ENCODE measurements around the gene RGS17. TPM values are rescaled to one million over a fixed set of nuclear protein-coding genes. Genes with fewer than 3 reads are reported as not detected.
"Not testable (repeated sequence)": the region's sequence is repeated elsewhere in the genome, so short reads cannot be mapped to it uniquely, and the experiment has no call there.

RGS17 gene
- total RNA-seq, 2 donors from 2014 or later = 0.26 to 0.45 TPM

DNA sequence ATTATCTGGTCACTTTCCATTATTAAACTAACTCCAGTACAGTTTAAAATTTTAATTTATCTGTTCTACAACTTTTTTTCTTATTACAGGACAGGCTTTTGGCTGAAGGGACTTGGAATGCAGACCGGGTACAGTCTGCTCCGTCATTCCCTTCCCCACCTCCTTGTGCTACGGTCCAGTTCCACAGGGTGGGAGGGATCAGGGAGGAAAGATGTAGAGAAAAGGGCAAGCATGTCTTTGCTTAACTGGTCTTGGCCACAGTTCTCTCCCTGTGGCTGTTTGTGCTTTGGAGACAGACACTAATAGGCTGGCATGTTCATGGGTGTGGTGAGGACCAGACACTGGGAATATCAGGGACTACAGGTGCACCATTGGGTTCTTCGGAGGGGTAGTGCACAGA lies 12.1 kb upstream of the RGS17 start:
- Mint-ChIP-seq H3K36me3 (no peaks in the 10 kb centered on the region), H3K9me3 (no peaks in the 10 kb centered on the region), H3K4me3 (no peak overlapping the region), H3K4me1 (ENCODE audit: low read depth in 2 of 2) (no peaks in the 10 kb centered on the region), H3K27ac (no peak overlapping the region), H3K27me3 (peaks cover 7 to 12% of the 10 kb centered on the region in 2 donors)
- ATAC-seq = no peak
- no peak for DNase-seq (ENCODE audit: low spot score)

- Mint-ChIP-seq H3K4me3 (no peak overlapping the region), H3K9me3 (no peaks in the 10 kb centered on the region), H3K36me3 (no peaks in the 10 kb centered on the region), H3K27me3 (peaks cover 6 to 7% of the 10 kb centered on the region in 2 donors), H3K4me1 (ENCODE audit: low read depth in 2 of 2) (peaks cover 7 to 10% of the 10 kb centered on the region in 2 donors), H3K27ac (no peak overlapping the region)
- DNase-seq (ENCODE audit: low spot score) (no peak), ATAC-seq (no peak)
These were observed 9.2 kb upstream of the RGS17 start for GRCh38 chr6:153140299-153140698.

DNA sequence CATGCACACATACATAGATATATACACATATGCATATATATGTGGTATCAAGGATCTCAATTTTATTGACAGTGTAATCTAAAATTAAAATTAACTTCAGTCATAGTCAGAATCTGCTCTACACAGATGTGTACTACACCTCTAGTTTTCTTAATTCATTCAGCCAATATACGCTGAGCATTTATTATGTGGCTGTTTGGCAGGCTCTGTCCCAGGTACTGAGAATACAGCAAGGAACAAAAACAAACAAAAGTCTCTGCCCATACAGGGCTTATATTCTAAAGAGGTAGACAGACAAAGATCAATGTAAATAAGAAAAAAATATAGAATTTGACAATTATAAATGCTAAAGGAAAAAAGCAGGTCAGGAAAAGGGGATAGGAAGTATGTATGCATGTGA lies 7.8 kb upstream of the RGS17 start:
- Mint-ChIP-seq H3K9me3 (no peaks in the 10 kb centered on the region), H3K27ac (no peak overlapping the region)
- no peak for DNase-seq (ENCODE audit: low spot score)

DNA sequence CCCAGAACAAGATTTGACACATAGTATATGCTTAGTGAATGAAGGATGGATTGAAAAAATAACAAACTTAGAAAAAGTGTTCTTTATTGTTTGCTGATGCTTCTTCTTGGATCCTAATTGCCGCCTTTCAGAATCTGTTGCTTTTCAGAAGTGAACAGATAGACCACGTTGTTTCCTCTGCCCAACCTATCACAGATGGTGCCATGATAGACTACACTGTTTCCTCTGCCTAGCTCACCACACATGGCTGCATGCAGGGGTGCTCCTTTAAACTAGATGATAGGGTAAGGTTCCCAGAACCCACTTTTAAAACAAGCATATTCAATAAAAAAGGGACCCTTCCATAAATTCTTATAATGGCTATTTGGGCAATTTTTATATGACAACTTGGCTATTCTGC lies 4.6 kb upstream of the RGS17 start:
- Mint-ChIP-seq H3K27me3 (peaks cover 0 to under 1% of the 10 kb centered on the region in 2 donors), H3K27ac (peak overlapping the region in 1 of 2 donors; percentile 26), H3K9me3 (no peaks in the 10 kb centered on the region), H3K36me3 (no peaks in the 10 kb centered on the region), H3K4me1 (ENCODE audit: low read depth in 2 of 2) (peaks cover 15 to 30% of the 10 kb centered on the region in 2 donors), H3K4me3 (peak overlapping the region; percentile 1)
- ATAC-seq (no peak), DNase-seq (ENCODE audit: low spot score) (no peak)

More for the DNA sequence above, 7.8 kb upstream of the RGS17 start:
- no peak overlapping the region for H3K4me3 Mint-ChIP-seq
- peaks cover 15 to 18% of the 10 kb centered on the region in 2 donors for H3K4me1 Mint-ChIP-seq (ENCODE audit: low read depth in 2 of 2)
- no peaks in the 10 kb centered on the region for H3K36me3 Mint-ChIP-seq
- no peak for ATAC-seq
- H3K27me3 Mint-ChIP-seq = no peaks in the 10 kb centered on the region

GRCh38 chr6:153133667-153134066 lies 2.6 kb upstream of the RGS17 start:
- not testable (repeated sequence) for ATAC-seq; H3K4me3 Mint-ChIP-seq; H3K9me3 Mint-ChIP-seq; H3K27ac Mint-ChIP-seq; DNase-seq (ENCODE audit: low spot score); H3K36me3 Mint-ChIP-seq
- Mint-ChIP-seq H3K27me3 (peaks cover 7 to 19% of the 10 kb centered on the region in 2 donors), H3K4me1 (ENCODE audit: low read depth in 2 of 2) (peaks cover 25 to 38% of the 10 kb centered on the region in 2 donors)

DNA sequence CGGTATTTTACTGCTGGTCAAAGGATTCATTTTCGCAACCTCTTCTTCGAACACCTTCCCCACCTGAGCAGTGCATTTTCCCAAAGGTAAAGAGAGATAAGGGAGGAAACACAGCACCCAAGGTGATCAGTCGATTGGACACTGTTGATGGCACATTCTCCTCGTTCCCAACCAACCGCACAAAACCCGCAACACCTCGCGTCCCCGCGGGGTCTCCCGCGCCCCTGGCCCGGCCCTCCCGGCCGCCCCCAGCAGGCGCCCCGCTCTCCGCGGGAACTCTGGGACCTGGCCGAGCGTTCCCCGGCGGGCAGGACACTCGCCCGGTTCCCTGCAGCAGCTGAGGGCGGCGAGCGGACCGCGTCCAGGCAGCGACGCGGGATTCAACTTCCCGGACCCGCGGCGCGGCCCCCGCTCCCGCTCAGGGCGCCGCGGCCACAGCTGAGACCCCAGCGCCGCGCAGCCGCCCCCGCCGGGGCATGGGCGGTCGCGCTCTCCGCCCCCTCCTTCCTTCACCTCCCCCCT lies 506 bp downstream of the RGS17 start:
- ATAC-seq (peak; percentile 19 to 41), DNase-seq (ENCODE audit: low spot score) (no peak)
- Mint-ChIP-seq H3K27me3 (peaks cover 10 to 35% of the 10 kb centered on the region in 2 donors), H3K27ac (peak overlapping the region in 1 of 2 donors; percentile 62), H3K36me3 (no peaks in the 10 kb centered on the region), H3K4me3 (peak overlapping the region; percentile 89), H3K4me1 (ENCODE audit: low read depth in 2 of 2) (peaks cover 21 to 30% of the 10 kb centered on the region in 2 donors), H3K9me3 (no peaks in the 10 kb centered on the region)

GRCh38 chr6:153129873-153130514 lies 1.1 kb downstream of the RGS17 start:
- peaks cover 10 to 35% of the 10 kb centered on the region in 2 donors for H3K27me3 Mint-ChIP-seq
- peaks cover 15 to 25% of the 10 kb centered on the region in 2 donors for H3K4me1 Mint-ChIP-seq (ENCODE audit: low read depth in 2 of 2)
- H3K27ac Mint-ChIP-seq = peak overlapping the region; percentile 25 to 62
- H3K4me3 Mint-ChIP-seq = peak overlapping the region; percentile 89
- peak; percentile 29 to 46 for ATAC-seq
- H3K9me3 Mint-ChIP-seq = no peaks in the 10 kb centered on the region
- H3K36me3 Mint-ChIP-seq = no peaks in the 10 kb centered on the region
- no peak for DNase-seq (ENCODE audit: low spot score)

GRCh38 chr6:153126218-153126617 lies 4.9 kb downstream of the RGS17 start:
- Mint-ChIP-seq H3K27ac (no peak overlapping the region), H3K4me3 (no peak overlapping the region), H3K36me3 (no peaks in the 10 kb centered on the region), H3K27me3 (peaks cover 10 to 35% of the 10 kb centered on the region in 2 donors), H3K4me1 (ENCODE audit: low read depth in 2 of 2) (peaks cover 11 to 17% of the 10 kb centered on the region in 2 donors), H3K9me3 (no peaks in the 10 kb centered on the region)
- ATAC-seq (no peak), DNase-seq (ENCODE audit: low spot score) (no peak)

- peaks cover 10 to 34% of the 10 kb centered on the region in 2 donors for H3K27me3 Mint-ChIP-seq
- ATAC-seq (no peak), DNase-seq (ENCODE audit: low spot score) (no peak)
- H3K27ac Mint-ChIP-seq = no peak overlapping the region
- no peak overlapping the region for H3K4me3 Mint-ChIP-seq
- no peaks in the 10 kb centered on the region for H3K36me3 Mint-ChIP-seq
- H3K9me3 Mint-ChIP-seq = no peaks in the 10 kb centered on the region
- peaks cover 5 to 11% of the 10 kb centered on the region in 2 donors for H3K4me1 Mint-ChIP-seq (ENCODE audit: low read depth in 2 of 2)
These were observed 6.0 kb downstream of the RGS17 start for GRCh38 chr6:153125032-153125431.

GRCh38 chr6:153123801-153124200 lies 7.3 kb downstream of the RGS17 start:
- no peak for DNase-seq (ENCODE audit: low spot score)

DNA sequence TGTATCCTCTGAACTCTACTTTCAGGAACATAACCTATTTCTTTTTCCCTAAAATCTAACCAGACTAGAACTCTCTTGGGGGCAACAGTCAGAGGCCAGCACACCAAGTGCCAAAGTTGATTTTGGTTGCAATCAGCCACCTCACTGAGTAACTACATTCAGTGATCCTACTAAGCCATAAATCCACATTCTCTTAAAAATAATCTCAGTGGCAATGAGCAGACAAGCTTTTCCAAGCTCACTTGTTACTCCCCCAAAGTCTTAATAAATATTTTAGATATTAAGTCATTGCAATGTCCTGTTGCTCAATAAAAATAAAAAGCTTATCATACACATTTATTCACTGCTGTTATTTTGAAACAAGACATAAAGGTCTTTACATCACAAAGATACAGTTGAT lies 9.8 kb downstream of the RGS17 start:
- no peaks in the 10 kb centered on the region for H3K36me3 Mint-ChIP-seq
- ATAC-seq = no peak
- H3K27me3 Mint-ChIP-seq = peaks cover 2 to 15% of the 10 kb centered on the region in 2 donors
- H3K4me3 Mint-ChIP-seq = no peak overlapping the region
- no peaks in the 10 kb centered on the region for H3K9me3 Mint-ChIP-seq
- no peak overlapping the region for H3K27ac Mint-ChIP-seq
- H3K4me1 Mint-ChIP-seq (ENCODE audit: low read depth in 2 of 2) = peaks cover 12 to 21% of the 10 kb centered on the region in 2 donors
- no peak for DNase-seq (ENCODE audit: low spot score)

More at GRCh38 chr6:153123801-153124200, 7.3 kb downstream of the RGS17 start:
- no peaks in the 10 kb centered on the region for H3K36me3 Mint-ChIP-seq
- H3K27ac Mint-ChIP-seq = no peak overlapping the region
- peaks cover 4 to 10% of the 10 kb centered on the region in 2 donors for H3K4me1 Mint-ChIP-seq (ENCODE audit: low read depth in 2 of 2)
- ATAC-seq = no peak
- no peak overlapping the region for H3K4me3 Mint-ChIP-seq
- peaks cover 2 to 27% of the 10 kb centered on the region in 2 donors for H3K27me3 Mint-ChIP-seq
- H3K9me3 Mint-ChIP-seq = no peaks in the 10 kb centered on the region

- H3K4me1 Mint-ChIP-seq (ENCODE audit: low read depth in 2 of 2) = peaks cover 12 to 17% of the 10 kb centered on the region in 2 donors
- peak; percentile 62 to 80 for ATAC-seq
- H3K9me3 Mint-ChIP-seq = peaks cover 5% of the 10 kb centered on the region
- DNase-seq (ENCODE audit: low spot score) = no peak
- peak overlapping the region; percentile 9 to 42 for H3K27ac Mint-ChIP-seq
- peaks cover 6% of the 10 kb centered on the region for H3K36me3 Mint-ChIP-seq
- H3K4me3 Mint-ChIP-seq = peak overlapping the region; percentile 23
- H3K27me3 Mint-ChIP-seq = peaks cover 4 to 9% of the 10 kb centered on the region in 2 donors
These were observed 12.8 kb downstream of the RGS17 start for GRCh38 chr6:153117986-153118879.

GRCh38 chr6:153111082-153111481 lies 20.0 kb downstream of the RGS17 start:
- H3K27ac Mint-ChIP-seq; H3K4me3 Mint-ChIP-seq; DNase-seq (ENCODE audit: low spot score); ATAC-seq; H3K4me1 Mint-ChIP-seq (ENCODE audit: low read depth in 2 of 2): not testable (repeated sequence)
- Mint-ChIP-seq H3K36me3 (peaks cover 20% of the 10 kb centered on the region), H3K9me3 (peaks cover 14% of the 10 kb centered on the region), H3K27me3 (peaks cover 16 to 24% of the 10 kb centered on the region in 2 donors)

All from natural killer cell treated with Interleukin-12 subunit alpha and Interleukin-12 subunit beta and Interleukin-15 and Interleukin-18, amount 100 ng/mL, for 72 hours (primary cell).